ENCODE results near the gene PPHLN1. TPM values are rescaled to one million over a fixed set of nuclear protein-coding genes. Genes with fewer than 3 reads are reported as not detected.
"Not testable (repeated sequence)": the region's sequence is repeated elsewhere in the genome, so short reads cannot be mapped to it uniquely, and the experiment has no call there.

PPHLN1 gene
- total and polyA plus RNA-seq, 7 donors, result 25.2 to 66.7 (median 52.3) TPM

DNA sequence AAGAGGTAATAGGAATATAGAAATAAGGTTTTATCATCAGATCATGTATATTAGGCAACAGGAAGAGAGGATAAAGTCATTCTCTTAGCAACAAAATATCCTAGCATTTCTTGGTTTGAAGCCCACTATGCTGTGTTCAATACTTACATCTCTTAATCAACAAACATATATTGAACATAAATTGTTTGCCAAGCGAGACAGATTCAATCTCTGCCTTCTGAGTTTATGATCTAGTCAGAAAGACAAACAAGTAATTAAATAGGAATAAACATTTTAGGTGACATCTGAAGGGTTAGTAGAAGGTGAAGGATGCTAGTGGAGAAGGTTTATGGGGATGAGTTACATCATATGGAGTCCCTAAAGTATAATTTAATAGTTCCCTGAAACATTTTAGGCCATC is 54.8 kb downstream of the PPHLN1 start:
- H3K27me3 ChIP-seq, result no peaks in the 10 kb centered on the region
- 44 to 47% methylated on average over 1 of the region's 1 CpG for WGBS, 2 donors
- intact Hi-C loops (cut with DNase I), result no loop called here

DNA sequence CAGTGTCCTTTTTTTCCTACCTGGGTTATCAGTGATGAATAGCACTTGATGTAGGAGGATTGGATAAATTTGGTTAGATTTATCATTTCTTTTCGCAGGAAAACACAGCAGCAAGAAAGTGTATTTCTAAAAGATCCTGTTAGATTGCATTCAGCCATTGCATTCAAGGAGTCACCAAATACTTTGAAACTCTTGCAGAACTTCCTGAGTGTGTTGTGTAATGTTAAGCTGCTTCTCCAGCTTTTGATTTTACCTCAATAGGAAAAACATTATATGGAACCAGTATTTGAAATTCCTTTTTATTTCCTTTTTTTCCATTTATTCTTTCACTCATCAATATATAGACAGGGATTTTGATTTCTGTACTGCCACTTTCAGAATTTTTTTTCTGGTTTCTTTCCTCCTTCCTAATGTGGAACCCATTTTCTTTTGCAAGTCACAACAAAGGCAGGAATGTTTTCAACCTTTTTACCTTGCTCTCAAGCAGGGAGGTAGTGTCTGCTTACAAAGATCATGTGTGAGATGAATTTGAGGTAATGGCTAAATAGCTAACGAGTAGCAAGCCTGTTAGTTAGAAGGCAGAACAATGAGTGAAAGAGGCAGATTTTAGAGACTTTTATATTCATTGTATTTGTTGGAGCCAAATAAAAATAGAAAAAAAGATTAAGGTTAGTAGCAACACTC is 56.2 kb downstream of the PPHLN1 start:
- no peaks in the 10 kb centered on the region for H3K4me1 ChIP-seq
- no peak overlapping the region for H3K27ac ChIP-seq
- no peaks in the 10 kb centered on the region for H3K9me3 ChIP-seq
- no peak for TF ChIP-seq POLR2A (IDR thresholded peaks at IDR 0.05)
- TF ChIP-seq, protein P1, sequence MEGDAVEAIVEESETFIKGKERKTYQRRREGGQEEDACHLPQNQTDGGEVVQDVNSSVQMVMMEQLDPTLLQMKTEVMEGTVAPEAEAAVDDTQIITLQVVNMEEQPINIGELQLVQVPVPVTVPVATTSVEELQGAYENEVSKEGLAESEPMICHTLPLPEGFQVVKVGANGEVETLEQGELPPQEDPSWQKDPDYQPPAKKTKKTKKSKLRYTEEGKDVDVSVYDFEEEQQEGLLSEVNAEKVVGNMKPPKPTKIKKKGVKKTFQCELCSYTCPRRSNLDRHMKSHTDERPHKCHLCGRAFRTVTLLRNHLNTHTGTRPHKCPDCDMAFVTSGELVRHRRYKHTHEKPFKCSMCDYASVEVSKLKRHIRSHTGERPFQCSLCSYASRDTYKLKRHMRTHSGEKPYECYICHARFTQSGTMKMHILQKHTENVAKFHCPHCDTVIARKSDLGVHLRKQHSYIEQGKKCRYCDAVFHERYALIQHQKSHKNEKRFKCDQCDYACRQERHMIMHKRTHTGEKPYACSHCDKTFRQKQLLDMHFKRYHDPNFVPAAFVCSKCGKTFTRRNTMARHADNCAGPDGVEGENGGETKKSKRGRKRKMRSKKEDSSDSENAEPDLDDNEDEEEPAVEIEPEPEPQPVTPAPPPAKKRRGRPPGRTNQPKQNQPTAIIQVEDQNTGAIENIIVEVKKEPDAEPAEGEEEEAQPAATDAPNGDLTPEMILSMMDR (IDR thresholded peaks at IDR 0.05), result no peak
- TF ChIP-seq POLR2AphosphoS5 (IDR thresholded peaks at IDR 0.05), result no peak
- no peak for TF ChIP-seq EP300 (IDR thresholded peaks at IDR 0.05)
- no peak overlapping the region for H3K4me3 ChIP-seq
- no peaks in the 10 kb centered on the region for H3K36me3 ChIP-seq
- 89 to 96% methylated on average over 2 of the region's 2 CpGs for WGBS, 2 donors
- no peaks in the 10 kb centered on the region for H3K27me3 ChIP-seq
- DNase-seq, result no peak
- intact Hi-C loops (cut with DNase I), result no loop called here

More for the DNA sequence above, 54.8 kb downstream of the PPHLN1 start:
- no peak overlapping the region for H3K27ac ChIP-seq
- H3K4me1 ChIP-seq, result no peaks in the 10 kb centered on the region
- TF ChIP-seq POLR2A (IDR thresholded peaks at IDR 0.05), result no peak
- no peak for DNase-seq
- no peaks in the 10 kb centered on the region for H3K9me3 ChIP-seq
- H3K4me3 ChIP-seq, result no peak overlapping the region
- H3K36me3 ChIP-seq, result peaks cover 0 to 12% (median 2%) of the 10 kb centered on the region in 4 donors

DNA sequence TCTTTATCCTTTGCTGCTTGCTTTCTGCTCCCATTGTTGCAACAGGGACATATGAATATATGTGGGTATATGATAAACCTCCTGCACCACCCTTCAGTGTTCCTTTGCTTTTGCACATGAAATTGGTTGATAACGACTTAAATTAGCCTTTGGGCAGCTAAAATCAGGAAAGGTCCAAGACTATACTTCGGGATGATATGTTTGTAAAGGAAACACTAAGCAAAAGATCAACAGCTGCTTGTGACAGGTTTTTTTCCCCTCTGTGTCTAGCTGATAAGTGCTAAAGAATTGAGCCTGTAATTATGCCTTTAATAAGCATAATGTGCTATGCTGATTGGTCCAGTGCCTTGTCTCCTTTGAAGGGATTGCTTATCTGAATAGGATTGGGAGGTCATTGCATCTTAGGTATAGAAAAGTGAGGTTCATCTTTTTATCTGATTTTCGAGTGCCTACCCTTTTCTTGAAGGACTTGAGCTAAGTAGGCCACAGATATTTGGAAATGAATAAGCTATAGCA is 59.4 kb downstream of the PPHLN1 start:
- intact Hi-C loops (cut with DNase I), result no loop called here
- TF ChIP-seq EP300 (IDR thresholded peaks at IDR 0.05) (no peak), POLR2AphosphoS5 (IDR thresholded peaks at IDR 0.05) (no peak), POLR2A (IDR thresholded peaks at IDR 0.05) (no peak)
- TF ChIP-seq, protein P1 (IDR thresholded peaks at IDR 0.05), result no peak
- no peaks in the 10 kb centered on the region for H3K4me1 ChIP-seq
- H3K27me3 ChIP-seq, result no peaks in the 10 kb centered on the region
- DNase-seq, result no peak
- WGBS, 2 donors, result 83 to 92% methylated on average over 3 of the region's 3 CpGs
- H3K27ac ChIP-seq, result no peak overlapping the region
- peaks cover 0 to 19% (median 6%) of the 10 kb centered on the region in 4 donors for H3K36me3 ChIP-seq
- no peak overlapping the region for H3K4me3 ChIP-seq
- H3K9me3 ChIP-seq, result no peaks in the 10 kb centered on the region

DNA sequence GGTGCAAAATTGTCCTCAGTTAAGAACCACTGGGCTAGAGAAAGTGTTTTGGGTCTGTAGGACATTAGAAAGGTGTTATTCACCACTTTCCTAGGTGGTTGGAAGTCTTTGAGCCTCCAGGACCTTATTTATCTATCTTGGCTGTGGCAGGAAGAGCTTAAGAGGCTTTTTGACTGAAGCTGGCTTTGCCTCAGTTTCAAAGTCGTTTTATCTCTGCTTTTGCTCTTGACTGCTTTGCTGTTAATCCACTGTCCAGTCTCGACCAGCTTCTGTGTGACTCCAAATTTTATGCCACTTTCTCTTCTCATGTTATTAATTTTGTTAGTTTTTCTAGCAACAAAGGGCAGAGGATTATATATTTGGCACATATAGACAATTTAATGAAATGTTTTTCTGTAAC is 60.3 kb downstream of the PPHLN1 start:
- Histone ChIP-seq H3K36me3 (peaks cover 0 to 19% (median 6%) of the 10 kb centered on the region in 4 donors), H3K27me3 (no peaks in the 10 kb centered on the region), H3K4me3 (no peak overlapping the region), H3K27ac (no peak overlapping the region), H3K4me1 (no peaks in the 10 kb centered on the region), H3K9me3 (no peaks in the 10 kb centered on the region)
- no peak for TF ChIP-seq POLR2A (IDR thresholded peaks at IDR 0.05)
- intact Hi-C loops (cut with DNase I), result no loop called here
- WGBS, 2 donors, result 68 to 78% methylated on average over 2 of the region's 2 CpGs
- no peak for DNase-seq

DNA sequence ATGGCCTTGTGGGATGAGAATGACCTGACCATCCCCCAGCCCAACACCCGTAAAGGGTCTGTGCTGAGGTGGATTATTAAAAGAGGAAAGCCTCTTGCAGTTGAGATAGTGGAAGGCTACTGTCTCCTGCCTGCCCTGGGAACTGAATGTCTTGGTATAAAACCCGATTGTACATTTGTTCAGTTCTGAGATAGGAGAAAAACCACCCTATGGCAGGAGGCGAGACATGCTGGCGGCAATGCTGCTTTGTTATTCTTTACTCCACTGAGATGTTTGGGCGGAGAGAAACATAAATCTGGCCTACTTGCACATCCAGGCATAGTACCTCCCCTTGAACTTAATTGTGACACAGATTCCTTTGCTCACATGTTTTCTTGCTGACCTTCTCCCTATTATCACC is 62.1 kb downstream of the PPHLN1 start:
- WGBS, 2 donors, result 94 to 96% methylated on average over 5 of the region's 5 CpGs
- H3K4me1 ChIP-seq; H3K4me3 ChIP-seq; H3K27ac ChIP-seq; intact Hi-C loops (cut with DNase I); H3K27me3 ChIP-seq; H3K9me3 ChIP-seq; DNase-seq: not testable (repeated sequence)
- H3K36me3 ChIP-seq, result peaks cover 0 to 19% (median 6%) of the 10 kb centered on the region in 4 donors

DNA sequence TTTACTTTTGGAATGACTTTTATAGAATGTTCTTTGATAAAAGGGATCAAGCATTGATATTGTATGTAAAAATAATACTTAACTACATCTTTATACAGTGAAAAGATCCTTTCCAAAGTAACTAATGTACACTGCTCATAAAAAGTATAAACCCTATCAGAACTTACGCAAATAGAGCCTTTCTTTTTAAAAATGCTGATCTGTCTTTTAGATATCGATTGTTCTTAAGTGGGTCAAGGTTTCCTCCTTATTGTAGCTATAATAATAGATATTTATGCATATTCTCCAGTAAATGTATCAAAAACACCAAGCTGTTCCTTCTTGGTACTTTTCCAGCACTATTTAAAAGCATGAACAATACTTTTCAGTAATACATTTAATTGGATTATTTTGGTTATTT is 68.5 kb downstream of the PPHLN1 start:
- TF ChIP-seq POLR2AphosphoS5 (IDR thresholded peaks at IDR 0.05) (no peak), POLR2A (IDR thresholded peaks at IDR 0.05) (no peak), EP300 (IDR thresholded peaks at IDR 0.05) (no peak)
- TF ChIP-seq, protein P1 (IDR thresholded peaks at IDR 0.05), result no peak
- no peaks in the 10 kb centered on the region for H3K9me3 ChIP-seq
- intact Hi-C loops (cut with DNase I), result no loop called here
- no peaks in the 10 kb centered on the region for H3K4me1 ChIP-seq
- peaks cover 0 to 20% (median 4%) of the 10 kb centered on the region in 4 donors for H3K36me3 ChIP-seq
- WGBS, 2 donors, result 96 to 98% methylated on average over 2 of the region's 2 CpGs
- H3K27ac ChIP-seq, result no peak overlapping the region
- no peak for DNase-seq
- H3K27me3 ChIP-seq, result no peaks in the 10 kb centered on the region
- H3K4me3 ChIP-seq, result no peak overlapping the region

Data from sigmoid colon (tissue), 7 donors.